SK-N-SH (cell line): ENCODE measurements around the gene CREB5. TPM values are rescaled to one million over a fixed set of nuclear protein-coding genes. Genes with fewer than 3 reads are reported as not detected.

Experiments
- CTCF ChIA-PET: fragments of 300-600, 350-600 bp; formaldehyde crosslinking; extraction: SDS; loops from one replicate; lab custom pipeline; 2021; lab: Yijun Ruan, JAX
- POLR2A ChIA-PET: fragments of 350-600 bp; sonication (Branson Sonifier 250); formaldehyde crosslinking; extraction: SDS; loops from one replicate; lab custom pipeline; 2020; ENCODE audit warnings: antibody characterized with exemption, inconsistent platforms; lab: Yijun Ruan, JAX
- DNase-seq: peaks from one replicate; pipeline ENCODE4 v3.0.0; 2012
- H2AFZ ChIP-seq: fragments of 200-600 bp; sonication (generic); 2 replicates; pipeline ENCODE4 v1.8.1; 2016; ENCODE audit warnings: antibody characterized with exemption, mild to moderate bottlenecking, low read depth
- H3F3A ChIP-seq: fragments of 200-600 bp; sonication (generic); replicated peaks from 2 replicates; pipeline ENCODE3; 2016; ENCODE audit warnings: antibody characterized with exemption, mild to moderate bottlenecking; ENCODE audit not compliant: insufficient read depth
- H3K27ac ChIP-seq, 2 experiments: fragments of 200-500 bp in 1 of 2; fragments of 200-600 bp in 1 of 2; sonication (Bioruptor generic) in 1 of 2; sonication (generic), shearing (Covaris generic) in 1 of 2; 2 replicates each; pipeline versions ENCODE4 v1.5.1 to v1.6.1; 2014 to 2016; ENCODE audit warnings: low read depth in 2 of 2, inconsistent platforms in 1 of 2, low read length in 1 of 2, mild to moderate bottlenecking in 1 of 2, mixed read lengths in 1 of 2
- H3K27me3 ChIP-seq: fragments of 200-600 bp; sonication (generic), shearing (Covaris generic); 2 replicates; pipeline ENCODE4 v1.6.1; 2016; ENCODE audit warnings: mixed run types; ENCODE audit not compliant: insufficient read depth
- H3K36me3 ChIP-seq, 2 experiments: fragments of 200-500 bp in 1 of 2; fragments of 200-600 bp in 1 of 2; sonication (Bioruptor generic) in 1 of 2; sonication (generic) in 1 of 2; replicated peaks in 1 of 2; 2 replicates each; pipeline versions ENCODE3 to v1.5.1; 2014 to 2016; ENCODE audit warnings: low read length in 1 of 2, mild to moderate bottlenecking in 1 of 2; ENCODE audit not compliant: insufficient read depth in 2 of 2, control insufficient read depth in 1 of 2
- H3K4me1 ChIP-seq, 2 experiments: fragments of 200-500 bp in 1 of 2; fragments of 200-600 bp in 1 of 2; sonication (Bioruptor generic) in 1 of 2; sonication (generic), shearing (Covaris generic) in 1 of 2; 2 replicates each; pipeline versions ENCODE4 v1.5.1 to v1.6.1; 2014 to 2016; ENCODE audit warnings: low read depth in 1 of 2, low read length in 1 of 2, mixed run types in 1 of 2; ENCODE audit not compliant: insufficient read depth in 2 of 2, control insufficient read depth in 1 of 2
- H3K4me2 ChIP-seq: fragments of 200-600 bp; sonication (generic), shearing (Covaris generic); 2 replicates; pipeline ENCODE4 v1.6.1; 2017; ENCODE audit warnings: mixed run types
- H3K4me3 ChIP-seq, 2 experiments: fragments of 200-500 bp in 1 of 2; fragments of 200-600 bp in 1 of 2; sonication (Bioruptor generic) in 1 of 2; sonication (generic), shearing (Covaris generic) in 1 of 2; 2 replicates each; pipeline versions ENCODE4 v1.5.1 to v1.8.1; 2014 to 2016; ENCODE audit warnings: low read depth in 2 of 2, inconsistent platforms in 1 of 2, low read length in 1 of 2, mild to moderate bottlenecking in 1 of 2, mixed read lengths in 1 of 2, moderate library complexity in 1 of 2
- H3K79me2 ChIP-seq: fragments of 200-600 bp; sonication (generic); 2 replicates; pipeline ENCODE4 v1.8.1; 2017; ENCODE audit warnings: mild to moderate bottlenecking; ENCODE audit not compliant: insufficient read depth
- H3K9ac ChIP-seq: fragments of 200-600 bp; sonication (generic); 2 replicates; pipeline ENCODE4 v1.6.1; 2017; ENCODE audit warnings: mixed run types
- H3K9me2 ChIP-seq: fragments of 200-600 bp; sonication (generic); 2 replicates; pipeline ENCODE4 v1.6.1; 2017; ENCODE audit warnings: mixed run types
- H3K9me3 ChIP-seq: fragments of 200-600 bp; sonication (generic); 2 replicates; pipeline ENCODE4 v1.6.1; 2017; ENCODE audit warnings: mixed run types, mild to moderate bottlenecking, moderate library complexity
- H4K20me1 ChIP-seq: fragments of 200-600 bp; sonication (generic); 2 replicates; pipeline ENCODE4 v1.6.1; 2017; ENCODE audit warnings: mild to moderate bottlenecking, mixed run types; ENCODE audit not compliant: insufficient read depth
- CHD2 ChIP-seq: fragments of 150-350 bp; IDR thresholded peaks from 2 replicates; pipeline ENCODE4 v1.6.1; 2018; ENCODE audit warnings: low read length; ENCODE audit not compliant: partially characterized antibody
- EP300 ChIP-seq, 2 experiments: IDR thresholded peaks; 2 replicates each; pipeline versions ENCODE4 v1.4.0 to v1.6.1; 2012; ENCODE audit warnings: borderline replicate concordance in 1 of 2, low read depth in 1 of 2, low read length in 1 of 2
- EZH2phosphoT487 ChIP-seq: fragments of 200-600 bp; sonication (generic); IDR thresholded peaks from 2 replicates; pipeline ENCODE4 v1.6.1; 2017; ENCODE audit warnings: low read depth, mixed run types, mild to moderate bottlenecking, antibody characterized with exemption, moderate library complexity, borderline replicate concordance
- GABPA ChIP-seq: IDR thresholded peaks from 2 replicates; pipeline ENCODE4 v1.4.0; 2012; ENCODE audit warnings: low read depth, mild to moderate bottlenecking
- GATA2 ChIP-seq: sonication (generic); formaldehyde crosslinking; IDR thresholded peaks from 2 replicates; pipeline ENCODE4 v1.5.0; 2020; ENCODE audit warnings: mild to moderate bottlenecking, missing genetic modification reagents
- MXI1 ChIP-seq: IDR thresholded peaks from 2 replicates; pipeline ENCODE4 v1.6.1; 2012; ENCODE audit warnings: mild to moderate bottlenecking, low read depth, low read length, improper control_type of control experiment
- RCOR1 ChIP-seq: fragments of 150-350 bp; IDR thresholded peaks from 2 replicates; pipeline ENCODE4 v1.6.1; 2017; ENCODE audit warnings: antibody characterized with exemption, low read length
- RXRA ChIP-seq: IDR thresholded peaks from 2 replicates; pipeline ENCODE4 v1.4.0; 2012; ENCODE audit warnings: low read depth, mild to moderate bottlenecking, borderline replicate concordance
- SMC3 ChIP-seq: IDR thresholded peaks from 2 replicates; pipeline ENCODE4 v1.6.1; 2012; ENCODE audit warnings: low read depth, low read length, improper control_type of control experiment
- TEAD4 ChIP-seq: IDR thresholded peaks from 2 replicates; pipeline ENCODE4 v1.4.0; 2012; ENCODE audit warnings: mild to moderate bottlenecking, borderline replicate concordance; ENCODE audit not compliant: insufficient read depth
- YY1 ChIP-seq: IDR thresholded peaks from 2 replicates; pipeline ENCODE4 v1.4.0; 2012; ENCODE audit warnings: low read depth, mild to moderate bottlenecking
- WGBS: methylation state at CpG from one replicate; pipeline ENCODE4 v1.1.6; 2017; ENCODE audit warnings: low lambda C conversion rate; 5-methylcytosine and 5-hydroxymethylcytosine counted together
- polyA plus RNA-seq, 3 experiments: library from polyadenylated mRNA; depleted of rRNA; stranded (reverse); fragments of >200 nt; gene quantifications; 2 replicates each; pipeline ENCODE4 v1.2.3, GENCODE V29; 2012
- TF ChIP-seq, protein P1 (sequence below): IDR thresholded peaks from 2 replicates; pipeline ENCODE4 v1.4.0; 2012; ENCODE audit warnings: low read depth
- TF ChIP-seq, protein P2 (sequence below): fragments of 200-600 bp; sonication (generic); IDR thresholded peaks from 2 replicates; pipeline ENCODE4 v1.6.1; 2017; ENCODE audit warnings: antibody characterized with exemption, mild to moderate bottlenecking, moderate library complexity
- TF ChIP-seq, protein P3 (sequence below): IDR thresholded peaks from 2 replicates; pipeline ENCODE4 v1.4.0; 2012; ENCODE audit warnings: low read depth, borderline replicate concordance

CREB5 gene
- polyA plus RNA-seq, 1 of the 3 experiments (the other 2 are of a cell fraction): 19.3 TPM

DNA sequence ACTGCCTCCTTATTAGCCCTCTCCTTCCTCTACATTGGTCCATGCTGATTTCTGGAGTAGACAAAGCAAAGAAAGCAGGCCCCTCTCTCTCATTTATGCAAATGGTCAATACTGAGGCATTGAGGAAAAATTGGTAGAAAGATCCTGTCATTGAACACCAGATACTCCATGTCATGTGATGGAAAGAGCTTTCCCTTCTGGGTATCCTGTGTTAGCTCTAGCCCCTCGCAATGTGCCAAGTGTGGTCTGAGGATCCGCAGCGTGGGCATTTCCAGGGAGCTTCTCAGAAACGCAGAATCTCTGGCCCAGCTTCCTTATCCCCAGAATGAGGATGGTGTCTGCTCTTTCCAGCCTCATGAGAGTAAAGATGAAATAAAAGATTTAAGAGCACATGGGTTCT lies 159.1 kb downstream of the CREB5 start:
- Histone ChIP-seq H3K9ac (no peak overlapping the region), H3F3A (peaks cover 10% of the 10 kb centered on the region), H3K9me3 (no peaks in the 10 kb centered on the region), H2AFZ (no peak overlapping the region), H3K9me2 (no peaks in the 10 kb centered on the region), H4K20me1 (no peaks in the 10 kb centered on the region), H3K27ac (no peak overlapping the region), H3K36me3 (no peaks in the 10 kb centered on the region), H3K4me3 (no peak overlapping the region), H3K27me3 (no peaks in the 10 kb centered on the region; the same call in 1 of the 2 replicates), H3K4me1 (peaks cover 8 to 31% of the 10 kb centered on the region in 2 experiments; a peak in 3 of 4 replicates), H3K4me2 (no peak overlapping the region), H3K79me2 (no peaks in the 10 kb centered on the region)
- ChIA-PET POLR2A (no interaction called here), CTCF (interaction anchor here (1.0 to 2.3 kb wide), 3 partner anchors 10 to 48 kb away, joined by 3 to 15 read pairs (median 7); no protein-coding TSS in a partner anchor)
- TF ChIP-seq GABPA: no peak
- no peak for DNase-seq
- 90% methylated on average over 4 of the region's 4 CpGs for WGBS

DNA sequence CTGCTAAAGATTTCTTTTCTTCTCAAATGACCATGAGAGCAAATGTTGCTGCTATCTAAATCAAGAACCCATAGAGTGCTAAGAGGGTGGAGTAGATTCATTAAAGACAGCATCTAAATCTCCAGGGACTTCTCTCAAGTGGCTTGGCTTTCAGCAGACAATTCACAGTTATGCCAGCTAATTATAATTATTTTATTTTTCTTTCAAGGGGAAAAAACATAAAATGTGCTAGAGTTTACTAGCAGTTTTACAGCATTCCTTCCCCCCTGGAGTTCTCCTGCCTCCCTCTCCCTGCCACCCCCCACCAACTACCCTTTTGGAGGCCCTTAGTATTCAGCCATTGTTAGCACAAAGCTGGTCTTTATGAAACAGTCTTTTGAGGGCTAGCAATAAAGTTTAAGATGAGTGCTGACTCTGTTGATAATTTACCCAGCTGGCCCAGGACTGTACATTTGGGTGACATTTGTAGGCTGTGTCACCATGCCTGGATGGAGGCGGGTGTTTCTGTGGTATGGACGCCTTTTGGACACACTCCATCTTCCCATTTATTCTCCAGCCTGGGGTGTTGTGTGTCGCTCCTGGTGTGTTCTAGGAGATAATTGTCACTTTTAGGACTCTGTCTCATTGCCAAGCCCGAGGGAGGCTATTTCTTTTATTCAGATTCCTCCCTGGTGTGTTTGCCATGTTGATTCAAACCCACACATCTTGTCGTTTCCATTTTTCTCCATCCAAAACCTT lies 160.2 kb downstream of the CREB5 start:
- Histone ChIP-seq H3K36me3 (no peaks in the 10 kb centered on the region), H3K4me2 (no peak overlapping the region), H3K9me3 (no peaks in the 10 kb centered on the region), H3K9ac (no peak overlapping the region), H2AFZ (no peak overlapping the region), H3K27ac (peak overlapping the region in 1 of 2 experiments; percentile 86; a peak in 2 of 4 replicates), H3K27me3 (no peaks in the 10 kb centered on the region; the same call in 1 of the 2 replicates), H3K4me3 (no peak overlapping the region), H3K9me2 (no peaks in the 10 kb centered on the region), H4K20me1 (no peaks in the 10 kb centered on the region), H3K4me1 (peaks cover 8 to 31% of the 10 kb centered on the region in 2 experiments; a peak in 3 of 4 replicates), H3K79me2 (no peaks in the 10 kb centered on the region), H3F3A (peaks cover 10% of the 10 kb centered on the region)
- peak; percentile 45 for DNase-seq
- TF ChIP-seq, protein P1, sequence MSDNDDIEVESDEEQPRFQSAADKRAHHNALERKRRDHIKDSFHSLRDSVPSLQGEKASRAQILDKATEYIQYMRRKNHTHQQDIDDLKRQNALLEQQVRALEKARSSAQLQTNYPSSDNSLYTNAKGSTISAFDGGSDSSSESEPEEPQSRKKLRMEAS: no peak
- TF ChIP-seq EP300 (IDR thresholded peaks at IDR 0.05; ENCODE audit: borderline replicate concordance in 1 of 2, low read depth in 1 of 2, low read length in 1 of 2) (peak in 1 of 2 experiments; percentile 38; a peak in 1 of 4 replicates), MXI1 (peak; percentile 76; the same call in 1 of the 2 replicates)
- 48% methylated on average over 5 of the region's 5 CpGs for WGBS
- POLR2A ChIA-PET: interaction anchor here (0.5 to 1.6 kb wide), 2 partner anchors 18 to 23 kb away, joined by 4 read pairs; no protein-coding TSS in a partner anchor
- CTCF ChIA-PET: interaction anchor here (0.6 to 1.3 kb wide), 7 partner anchors 8 to 281 kb away, joined by 3 to 6 read pairs (median 3); no protein-coding TSS in a partner anchor

DNA sequence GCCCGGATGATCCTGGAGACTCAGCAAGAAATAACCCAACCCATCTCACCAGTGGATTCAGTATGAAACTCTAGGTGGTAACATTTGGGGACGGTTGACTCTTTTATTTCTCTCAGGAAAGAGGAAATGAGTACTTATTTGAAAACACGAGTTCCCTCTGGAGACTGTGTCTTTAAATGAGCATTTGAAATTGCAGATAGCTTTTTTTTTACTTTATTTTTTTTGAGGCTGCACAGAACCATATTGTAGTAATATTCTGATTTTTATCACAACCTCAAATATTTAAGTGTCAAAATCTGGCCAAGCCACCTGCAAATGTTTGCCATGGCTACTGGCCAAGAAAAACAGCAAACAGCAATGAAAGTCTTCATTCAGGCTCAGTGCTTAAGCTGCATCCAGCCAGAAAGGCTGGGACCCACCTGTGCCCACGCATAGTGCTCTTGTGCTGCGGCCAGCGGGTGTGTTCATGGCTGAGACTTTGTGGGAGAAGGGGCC lies 160.8 kb downstream of the CREB5 start:
- DNase-seq: peak; percentile 65
- peak overlapping the region; percentile 13; the same call in 1 of the 2 replicates for H3K4me2 ChIP-seq
- TF ChIP-seq SMC3 (no peak), TEAD4 (peak; percentile 58; the same call in 1 of the 2 replicates), RXRA (no peak), CHD2 (peak; percentile 62), GATA2 (peak; percentile 94), RCOR1 (peak; percentile 98), EZH2phosphoT487 (no peak), YY1 (no peak)
- TF ChIP-seq, protein P2, sequence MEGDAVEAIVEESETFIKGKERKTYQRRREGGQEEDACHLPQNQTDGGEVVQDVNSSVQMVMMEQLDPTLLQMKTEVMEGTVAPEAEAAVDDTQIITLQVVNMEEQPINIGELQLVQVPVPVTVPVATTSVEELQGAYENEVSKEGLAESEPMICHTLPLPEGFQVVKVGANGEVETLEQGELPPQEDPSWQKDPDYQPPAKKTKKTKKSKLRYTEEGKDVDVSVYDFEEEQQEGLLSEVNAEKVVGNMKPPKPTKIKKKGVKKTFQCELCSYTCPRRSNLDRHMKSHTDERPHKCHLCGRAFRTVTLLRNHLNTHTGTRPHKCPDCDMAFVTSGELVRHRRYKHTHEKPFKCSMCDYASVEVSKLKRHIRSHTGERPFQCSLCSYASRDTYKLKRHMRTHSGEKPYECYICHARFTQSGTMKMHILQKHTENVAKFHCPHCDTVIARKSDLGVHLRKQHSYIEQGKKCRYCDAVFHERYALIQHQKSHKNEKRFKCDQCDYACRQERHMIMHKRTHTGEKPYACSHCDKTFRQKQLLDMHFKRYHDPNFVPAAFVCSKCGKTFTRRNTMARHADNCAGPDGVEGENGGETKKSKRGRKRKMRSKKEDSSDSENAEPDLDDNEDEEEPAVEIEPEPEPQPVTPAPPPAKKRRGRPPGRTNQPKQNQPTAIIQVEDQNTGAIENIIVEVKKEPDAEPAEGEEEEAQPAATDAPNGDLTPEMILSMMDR: no peak
- TF ChIP-seq, protein P3, sequence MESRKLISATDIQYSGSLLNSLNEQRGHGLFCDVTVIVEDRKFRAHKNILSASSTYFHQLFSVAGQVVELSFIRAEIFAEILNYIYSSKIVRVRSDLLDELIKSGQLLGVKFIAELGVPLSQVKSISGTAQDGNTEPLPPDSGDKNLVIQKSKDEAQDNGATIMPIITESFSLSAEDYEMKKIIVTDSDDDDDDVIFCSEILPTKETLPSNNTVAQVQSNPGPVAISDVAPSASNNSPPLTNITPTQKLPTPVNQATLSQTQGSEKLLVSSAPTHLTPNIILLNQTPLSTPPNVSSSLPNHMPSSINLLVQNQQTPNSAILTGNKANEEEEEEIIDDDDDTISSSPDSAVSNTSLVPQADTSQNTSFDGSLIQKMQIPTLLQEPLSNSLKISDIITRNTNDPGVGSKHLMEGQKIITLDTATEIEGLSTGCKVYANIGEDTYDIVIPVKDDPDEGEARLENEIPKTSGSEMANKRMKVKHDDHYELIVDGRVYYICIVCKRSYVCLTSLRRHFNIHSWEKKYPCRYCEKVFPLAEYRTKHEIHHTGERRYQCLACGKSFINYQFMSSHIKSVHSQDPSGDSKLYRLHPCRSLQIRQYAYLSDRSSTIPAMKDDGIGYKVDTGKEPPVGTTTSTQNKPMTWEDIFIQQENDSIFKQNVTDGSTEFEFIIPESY: peak; percentile 43; the same call in 1 of the 2 replicates

More for the DNA sequence above, 160.8 kb downstream of the CREB5 start:
- Histone ChIP-seq H3F3A (peaks cover 10% of the 10 kb centered on the region), H4K20me1 (no peaks in the 10 kb centered on the region), H3K9ac (no peak overlapping the region), H3K27me3 (no peaks in the 10 kb centered on the region; the same call in 1 of the 2 replicates), H3K4me3 (no peak overlapping the region; a peak in 2 of 4 replicates), H3K4me1 (peaks cover 8 to 31% of the 10 kb centered on the region in 2 experiments; a peak in 3 of 4 replicates), H3K9me3 (no peaks in the 10 kb centered on the region), H3K9me2 (no peaks in the 10 kb centered on the region), H3K36me3 (no peaks in the 10 kb centered on the region), H3K27ac (peak overlapping the region in 1 of 2 experiments; percentile 86; a peak in 2 of 4 replicates), H3K79me2 (no peaks in the 10 kb centered on the region), H2AFZ (no peak overlapping the region)
- CTCF ChIA-PET: interaction anchor here (0.9 to 1.3 kb wide), 6 partner anchors 8 to 281 kb away, joined by 3 to 6 read pairs (median 4); no protein-coding TSS in a partner anchor
- POLR2A ChIA-PET: interaction anchor here (0.5 to 1.6 kb wide), 3 partner anchors 18 to 162 kb away, joined by 3 to 4 read pairs (median 4); no protein-coding TSS in a partner anchor
- 27% methylated on average over 6 of the region's 6 CpGs for WGBS
